WI38 (cell line): ENCODE data around the gene NTN4.
"Not testable (repeated sequence)": the region's sequence is repeated elsewhere in the genome, so short reads cannot be mapped to it uniquely, and the experiment has no call there.

ENCODE experiments used
- H3K4me3 ChIP-seq: 2 replicates; pipeline ENCODE4 v1.5.1; 2011; ENCODE audit warnings: low read depth, mild to moderate bottlenecking, control low read depth, low read length
- TF ChIP-seq, protein P1 (sequence below): IDR thresholded peaks from 2 replicates; pipeline ENCODE4 v1.5.1; 2012; ENCODE audit warnings: low read depth, mild to moderate bottlenecking, control low read depth, low read length

Gene NTN4

DNA sequence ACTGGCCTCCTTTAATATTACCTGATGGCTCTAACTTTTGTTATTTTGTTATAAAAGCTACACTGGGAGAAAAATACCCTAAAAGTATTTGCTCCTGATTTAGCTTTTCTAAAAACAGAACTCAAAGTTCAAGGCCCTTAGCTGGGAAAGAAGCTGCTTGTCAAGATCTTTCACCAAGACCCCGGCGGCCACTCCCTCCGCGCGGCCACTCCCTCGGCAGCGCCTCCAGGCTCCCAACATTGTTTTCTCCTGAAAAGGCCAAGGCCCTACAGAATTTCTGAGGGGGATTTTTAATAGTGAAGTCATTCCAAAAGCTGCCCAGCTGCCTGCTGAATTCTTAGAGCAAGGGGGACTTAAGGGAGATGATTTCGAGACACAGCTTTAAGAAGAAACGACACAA is 96.4 kb downstream of the NTN4 start:
- H3K4me3 ChIP-seq = no peak overlapping the region
- TF ChIP-seq, protein P1, sequence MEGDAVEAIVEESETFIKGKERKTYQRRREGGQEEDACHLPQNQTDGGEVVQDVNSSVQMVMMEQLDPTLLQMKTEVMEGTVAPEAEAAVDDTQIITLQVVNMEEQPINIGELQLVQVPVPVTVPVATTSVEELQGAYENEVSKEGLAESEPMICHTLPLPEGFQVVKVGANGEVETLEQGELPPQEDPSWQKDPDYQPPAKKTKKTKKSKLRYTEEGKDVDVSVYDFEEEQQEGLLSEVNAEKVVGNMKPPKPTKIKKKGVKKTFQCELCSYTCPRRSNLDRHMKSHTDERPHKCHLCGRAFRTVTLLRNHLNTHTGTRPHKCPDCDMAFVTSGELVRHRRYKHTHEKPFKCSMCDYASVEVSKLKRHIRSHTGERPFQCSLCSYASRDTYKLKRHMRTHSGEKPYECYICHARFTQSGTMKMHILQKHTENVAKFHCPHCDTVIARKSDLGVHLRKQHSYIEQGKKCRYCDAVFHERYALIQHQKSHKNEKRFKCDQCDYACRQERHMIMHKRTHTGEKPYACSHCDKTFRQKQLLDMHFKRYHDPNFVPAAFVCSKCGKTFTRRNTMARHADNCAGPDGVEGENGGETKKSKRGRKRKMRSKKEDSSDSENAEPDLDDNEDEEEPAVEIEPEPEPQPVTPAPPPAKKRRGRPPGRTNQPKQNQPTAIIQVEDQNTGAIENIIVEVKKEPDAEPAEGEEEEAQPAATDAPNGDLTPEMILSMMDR = no peak

DNA sequence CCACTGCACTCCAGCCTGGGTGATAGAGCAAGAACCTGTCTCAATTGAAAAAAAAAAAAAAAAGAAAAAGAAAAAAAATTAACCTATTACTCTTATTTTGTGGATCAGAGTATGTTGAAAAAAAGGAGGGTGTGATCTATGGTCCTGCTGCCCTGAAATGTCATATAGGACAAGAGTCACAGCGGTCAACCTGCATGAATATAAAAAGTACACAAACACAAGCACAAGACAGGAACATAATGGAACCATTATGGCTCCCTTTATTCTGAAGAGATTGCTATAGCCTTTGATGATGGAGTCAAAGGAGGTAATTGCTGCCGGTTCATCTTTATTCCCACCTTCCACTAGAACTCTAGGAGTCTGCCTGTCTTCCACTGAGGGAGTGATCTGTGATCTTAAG is 96.9 kb downstream of the NTN4 start:
- no peak overlapping the region for H3K4me3 ChIP-seq
- TF ChIP-seq, protein P1 = no peak

DNA sequence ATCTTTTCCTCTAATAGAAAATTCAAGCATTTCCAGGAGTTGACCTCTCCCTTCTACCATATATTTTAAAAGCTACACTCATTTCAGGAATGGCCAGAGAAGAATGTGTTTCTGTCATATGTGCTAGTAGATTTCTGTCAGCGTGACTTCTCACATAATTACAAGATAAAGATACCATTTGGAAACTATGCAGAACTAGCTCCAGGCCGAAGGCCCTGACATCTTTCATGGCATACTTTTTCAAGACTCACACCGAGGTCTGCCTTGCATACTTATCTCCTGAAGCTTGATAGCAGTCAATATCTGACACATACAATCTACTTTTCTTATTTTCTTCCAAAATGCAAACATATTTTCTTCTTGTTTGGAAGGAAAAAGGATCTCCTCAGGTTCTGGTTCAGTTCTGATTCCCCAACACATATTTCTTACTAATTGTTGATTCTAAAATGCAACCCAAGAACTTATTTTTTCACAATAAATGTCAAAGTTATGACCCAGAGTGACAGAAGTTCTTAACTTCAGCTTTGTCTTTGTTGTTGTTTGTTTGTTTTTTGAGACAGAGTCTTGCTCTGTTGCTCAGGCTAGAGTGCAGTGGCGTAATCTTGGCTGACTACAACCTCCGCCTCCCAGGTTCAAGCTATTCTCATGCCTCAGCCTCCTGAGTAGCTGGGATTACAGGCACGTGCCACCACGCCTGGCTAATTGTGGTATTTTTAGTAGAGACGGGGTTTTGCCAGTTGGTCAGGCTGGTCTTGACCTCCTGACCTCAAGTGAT is 99.5 kb downstream of the NTN4 start:
- no peak overlapping the region for H3K4me3 ChIP-seq
- TF ChIP-seq, protein P1 = no peak

DNA sequence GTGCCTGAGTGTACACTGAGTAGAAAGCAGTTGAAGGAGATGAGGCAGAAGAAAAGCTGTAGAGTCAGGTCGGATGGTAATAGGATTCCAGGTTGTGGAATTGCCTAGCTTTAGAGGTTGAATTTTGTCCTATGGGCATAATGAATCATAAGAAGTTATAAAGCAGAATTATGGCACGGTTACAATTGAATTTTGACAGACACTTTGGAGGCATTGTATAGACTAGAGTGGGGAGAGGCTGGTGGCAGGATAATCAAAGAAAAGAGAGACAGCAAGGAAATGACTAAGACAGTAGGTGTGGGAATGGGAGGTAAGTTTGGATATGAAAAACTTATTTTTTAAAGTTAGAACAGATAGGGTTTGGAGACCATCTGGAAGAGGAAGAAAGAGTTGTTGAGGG is 102.6 kb downstream of the NTN4 start:
- H3K4me3 ChIP-seq = no peak overlapping the region
- TF ChIP-seq, protein P1 = no peak

DNA sequence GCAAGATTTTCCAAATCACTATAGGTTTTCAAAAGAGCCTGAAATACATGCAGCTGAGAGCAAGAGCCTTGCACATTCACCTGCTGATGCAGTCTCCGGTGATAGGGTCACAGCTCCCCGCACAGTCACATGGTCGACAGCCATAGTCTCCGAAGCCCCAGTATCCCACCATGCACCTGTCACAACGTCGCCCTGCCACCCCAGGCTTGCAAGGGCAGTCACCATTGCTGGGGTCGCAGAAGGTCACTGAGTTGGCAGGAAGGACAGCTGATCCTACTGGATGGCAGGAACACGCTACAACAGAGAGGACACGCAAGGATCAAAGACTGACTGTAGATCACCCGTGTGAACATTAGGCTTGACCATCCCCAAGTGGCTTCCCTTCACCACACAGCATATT is 107.1 kb downstream of the NTN4 start:
- TF ChIP-seq, protein P1 = no peak

DNA sequence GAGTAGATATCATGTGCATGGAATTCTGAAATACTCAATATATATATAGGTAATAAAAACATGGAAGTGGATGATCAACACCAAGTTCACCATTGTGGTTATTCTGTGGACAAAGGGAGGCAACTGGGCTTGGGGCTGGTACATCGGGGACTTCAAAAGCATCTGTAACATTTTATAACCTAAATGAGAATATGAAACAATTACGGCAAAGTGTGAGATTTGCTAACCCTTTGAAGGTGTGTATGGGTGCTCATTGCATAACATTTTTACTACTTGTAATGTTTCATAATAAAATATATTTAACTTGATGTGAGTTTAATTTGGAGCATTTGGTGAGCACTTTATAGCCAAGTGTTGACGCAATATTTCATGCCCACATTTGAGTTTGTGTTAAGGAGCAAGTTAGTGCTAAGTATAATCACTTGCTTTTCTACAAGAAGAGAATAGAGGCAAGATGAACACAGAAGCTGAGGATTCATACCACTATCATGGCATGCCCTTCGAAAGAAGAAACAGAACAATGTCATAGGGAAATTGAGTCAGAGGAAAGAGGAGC is 109.3 kb downstream of the NTN4 start:
- TF ChIP-seq, protein P1 = no peak
- H3K4me3 ChIP-seq = no peak overlapping the region

More for the DNA sequence above, 107.1 kb downstream of the NTN4 start:
- H3K4me3 ChIP-seq = no peak overlapping the region

DNA sequence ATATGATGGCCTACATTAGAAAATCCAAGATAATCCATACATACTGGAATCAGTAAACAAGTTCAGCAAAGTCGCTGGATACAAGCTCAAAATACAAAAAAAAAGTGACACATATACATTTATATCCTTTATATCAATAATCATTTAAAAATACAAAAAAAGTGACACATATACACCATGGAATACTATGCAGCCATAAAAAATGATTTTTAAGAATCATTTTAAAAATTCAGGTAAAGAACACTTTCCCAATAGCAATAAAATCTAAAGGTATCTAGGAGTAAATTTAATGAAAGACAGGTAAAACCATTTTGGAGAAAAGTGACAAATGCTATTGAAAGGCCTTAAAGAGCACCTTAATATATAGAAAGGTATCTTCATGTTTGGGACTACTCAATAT is 111.9 kb downstream of the NTN4 start:
- TF ChIP-seq, protein P1 = no peak

DNA sequence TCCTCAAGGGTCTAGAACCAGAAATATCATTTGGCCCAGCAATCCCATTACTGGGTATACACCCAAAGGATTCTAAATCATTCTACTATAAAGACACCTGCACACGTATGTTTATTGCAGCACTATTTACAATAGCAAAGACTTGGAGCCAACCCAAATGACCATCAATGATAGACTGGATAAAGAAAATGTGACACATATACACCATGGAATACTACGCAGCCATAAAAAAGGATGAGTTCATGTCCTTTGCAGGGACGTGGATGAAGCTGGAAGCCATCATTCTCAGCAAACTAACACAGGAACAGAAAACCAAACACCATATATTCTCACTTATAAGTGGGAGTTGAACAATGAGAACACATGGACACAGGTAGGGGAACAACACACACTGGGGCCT is 112.8 kb downstream of the NTN4 start:
- H3K4me3 ChIP-seq = not testable (repeated sequence)

More for the DNA sequence above, 111.9 kb downstream of the NTN4 start:
- H3K4me3 ChIP-seq = no peak overlapping the region
